Smooth muscle cell (in vitro differentiated cells): Measurements from ENCODE around the gene BMF. TPM values are rescaled to one million over a fixed set of nuclear protein-coding genes. Genes with fewer than 3 reads are reported as not detected.
"Not testable (repeated sequence)": the region's sequence is repeated elsewhere in the genome, so short reads cannot be mapped to it uniquely, and the experiment has no call there.

Experiments used
- DNase-seq: peaks from one replicate; lab custom pipeline; 2025; ENCODE audit not compliant: unreplicated experiment; lab: John Stamatoyannopoulos, UW
- H2AFZ ChIP-seq: fragments of 200-600 bp; sonication (generic); 2 replicates; pipeline ENCODE4 v1.6.0; 2016; ENCODE audit warnings: antibody characterized with exemption, low read depth, mild to moderate bottlenecking
- H3F3A ChIP-seq: fragments of 200-600 bp; sonication (generic); 2 replicates; pipeline ENCODE4 v1.6.0; 2017; ENCODE audit warnings: antibody characterized with exemption, low read depth
- H3K27ac ChIP-seq: fragments of 200-600 bp; sonication (generic); 2 replicates; pipeline ENCODE4 v1.5.1; 2016; ENCODE audit warnings: low read depth, mild to moderate bottlenecking
- H3K27me3 ChIP-seq: fragments of 200-600 bp; sonication (generic); 2 replicates; pipeline ENCODE4 v1.6.1; 2016; ENCODE audit warnings: low read depth, mild to moderate bottlenecking
- H3K36me3 ChIP-seq: fragments of 200-600 bp; sonication (generic); 2 replicates; pipeline ENCODE4 v1.5.1; 2016; ENCODE audit warnings: low read depth
- H3K4me1 ChIP-seq: fragments of 200-600 bp; sonication (generic); 2 replicates; pipeline ENCODE4 v1.5.1; 2016; ENCODE audit warnings: low read depth
- H3K4me2 ChIP-seq: fragments of 200-600 bp; sonication (generic); 2 replicates; pipeline ENCODE4 v1.6.0; 2016; ENCODE audit warnings: mild to moderate bottlenecking
- H3K4me3 ChIP-seq: fragments of 200-600 bp; sonication (generic); 2 replicates; pipeline ENCODE4 v1.5.1; 2016; ENCODE audit warnings: mild to moderate bottlenecking
- H3K79me2 ChIP-seq: fragments of 200-600 bp; sonication (generic); 2 replicates; pipeline ENCODE4 v1.6.0; 2016; ENCODE audit warnings: low read depth, mild to moderate bottlenecking
- H3K9ac ChIP-seq: fragments of 200-600 bp; sonication (generic); 2 replicates; pipeline ENCODE4 v1.6.0; 2016; ENCODE audit warnings: low read depth
- H3K9me3 ChIP-seq: fragments of 200-600 bp; sonication (generic); replicated peaks from 2 replicates; pipeline ENCODE4 v1.5.1; 2016; ENCODE audit warnings: low read depth
- H4K20me1 ChIP-seq: fragments of 200-600 bp; sonication (generic); 2 replicates; pipeline ENCODE4 v1.6.0; 2016; ENCODE audit warnings: low read depth
- WGBS: methylation state at CpG from one replicate; pipeline ENCODE4 v1.1.7; 2016; ENCODE audit warnings: low lambda C conversion rate; 5-methylcytosine and 5-hydroxymethylcytosine counted together
- polyA plus RNA-seq: library from polyadenylated mRNA; unstranded; fragments of >200 nt; fragmentation: Nextera tagmentation; extraction: Ambion mirVana; gene quantifications from 2 replicates; pipeline ENCODE4 v1.2.1, GENCODE V29; 2016
- total RNA-seq: library from RNA; depleted of rRNA; stranded (reverse); fragments of >200 nt; gene quantifications from 2 replicates; pipeline ENCODE4 v1.2.3, GENCODE V29; 2014
- TF ChIP-seq, protein P1 (sequence below): fragments of 200-600 bp; sonication (generic); IDR thresholded peaks from 2 replicates; pipeline ENCODE4 v1.5.1; 2017; ENCODE audit warnings: borderline replicate concordance, mild to moderate bottlenecking, antibody characterized with exemption; ENCODE audit not compliant: insufficient read depth, poor library complexity, severe bottlenecking

BMF gene
- total and polyA plus RNA-seq, 2 experiments from 2014 or later, result 3.6 to 9.1 TPM

- Histone ChIP-seq H3K27me3 (no peaks in the 10 kb centered on the region), H3K27ac (no peak overlapping the region), H4K20me1 (no peaks in the 10 kb centered on the region), H2AFZ (no peak overlapping the region), H3K4me1 (no peaks in the 10 kb centered on the region), H3K9me3 (no peaks in the 10 kb centered on the region), H3F3A (no peaks in the 10 kb centered on the region), H3K4me3 (no peak overlapping the region), H3K4me2 (no peak overlapping the region), H3K79me2 (no peaks in the 10 kb centered on the region), H3K9ac (no peak overlapping the region), H3K36me3 (no peaks in the 10 kb centered on the region)
- no peak for DNase-seq
- TF ChIP-seq, protein P1, sequence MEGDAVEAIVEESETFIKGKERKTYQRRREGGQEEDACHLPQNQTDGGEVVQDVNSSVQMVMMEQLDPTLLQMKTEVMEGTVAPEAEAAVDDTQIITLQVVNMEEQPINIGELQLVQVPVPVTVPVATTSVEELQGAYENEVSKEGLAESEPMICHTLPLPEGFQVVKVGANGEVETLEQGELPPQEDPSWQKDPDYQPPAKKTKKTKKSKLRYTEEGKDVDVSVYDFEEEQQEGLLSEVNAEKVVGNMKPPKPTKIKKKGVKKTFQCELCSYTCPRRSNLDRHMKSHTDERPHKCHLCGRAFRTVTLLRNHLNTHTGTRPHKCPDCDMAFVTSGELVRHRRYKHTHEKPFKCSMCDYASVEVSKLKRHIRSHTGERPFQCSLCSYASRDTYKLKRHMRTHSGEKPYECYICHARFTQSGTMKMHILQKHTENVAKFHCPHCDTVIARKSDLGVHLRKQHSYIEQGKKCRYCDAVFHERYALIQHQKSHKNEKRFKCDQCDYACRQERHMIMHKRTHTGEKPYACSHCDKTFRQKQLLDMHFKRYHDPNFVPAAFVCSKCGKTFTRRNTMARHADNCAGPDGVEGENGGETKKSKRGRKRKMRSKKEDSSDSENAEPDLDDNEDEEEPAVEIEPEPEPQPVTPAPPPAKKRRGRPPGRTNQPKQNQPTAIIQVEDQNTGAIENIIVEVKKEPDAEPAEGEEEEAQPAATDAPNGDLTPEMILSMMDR, result no peak
- 89% methylated on average over 6 of the region's 6 CpGs for WGBS
These were observed 28.0 kb upstream of the BMF start for GRCh38 chr15:40136470-40137302.

DNA sequence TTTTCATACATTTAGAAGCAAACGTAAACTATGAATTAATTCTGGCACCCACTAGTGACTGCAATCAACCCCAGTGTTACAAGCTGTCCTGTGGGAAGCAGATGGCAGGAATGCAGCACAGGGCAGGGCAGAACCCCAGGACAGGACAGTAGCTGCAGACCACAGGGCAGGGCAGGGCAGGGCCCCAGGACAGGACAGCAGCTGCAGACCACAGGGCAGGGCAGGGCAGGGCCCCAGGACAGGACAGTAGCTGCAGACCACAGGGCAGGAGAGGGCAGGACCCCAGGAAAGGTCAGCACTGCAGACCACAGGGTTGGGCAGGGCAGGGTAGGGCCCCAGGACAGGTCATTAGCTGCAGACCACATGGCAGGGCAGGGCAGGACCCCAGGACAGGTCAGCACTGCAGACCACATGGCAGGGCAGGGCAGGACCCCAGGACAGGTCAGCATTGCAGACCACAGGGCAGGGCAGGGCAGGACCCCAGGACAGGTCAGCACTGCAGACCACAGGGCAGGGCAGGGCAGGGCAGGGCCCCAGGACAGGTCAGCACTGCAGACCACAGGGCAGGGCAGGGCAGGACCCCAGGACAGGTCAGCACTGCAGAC lies 27.3 kb upstream of the BMF start:
- H3K27me3 ChIP-seq, DNase-seq, H3K27ac ChIP-seq, H3K4me3 ChIP-seq, H3K4me2 ChIP-seq, H3K9ac ChIP-seq, H3K79me2 ChIP-seq, H3F3A ChIP-seq, H3K4me1 ChIP-seq, H2AFZ ChIP-seq, H3K36me3 ChIP-seq, H4K20me1 ChIP-seq, H3K9me3 ChIP-seq: not testable (repeated sequence)
- WGBS, result 89% methylated on average over 1 of the region's 1 CpG

- TF ChIP-seq, protein P1, result no peak
- no peaks in the 10 kb centered on the region for H3K9me3 ChIP-seq
- no peaks in the 10 kb centered on the region for H3F3A ChIP-seq
- H3K9ac ChIP-seq, result no peak overlapping the region
- no peak overlapping the region for H3K4me3 ChIP-seq
- 71% methylated on average over 9 of the region's 9 CpGs for WGBS
- no peak overlapping the region for H3K27ac ChIP-seq
- no peaks in the 10 kb centered on the region for H3K36me3 ChIP-seq
- no peaks in the 10 kb centered on the region for H3K27me3 ChIP-seq
- DNase-seq, result no peak
- no peaks in the 10 kb centered on the region for H3K4me1 ChIP-seq
- H2AFZ ChIP-seq, result no peak overlapping the region
- no peaks in the 10 kb centered on the region for H4K20me1 ChIP-seq
- H3K79me2 ChIP-seq, result no peaks in the 10 kb centered on the region
- no peak overlapping the region for H3K4me2 ChIP-seq
These were observed 26.2 kb upstream of the BMF start for GRCh38 chr15:40134885-40135284.

DNA sequence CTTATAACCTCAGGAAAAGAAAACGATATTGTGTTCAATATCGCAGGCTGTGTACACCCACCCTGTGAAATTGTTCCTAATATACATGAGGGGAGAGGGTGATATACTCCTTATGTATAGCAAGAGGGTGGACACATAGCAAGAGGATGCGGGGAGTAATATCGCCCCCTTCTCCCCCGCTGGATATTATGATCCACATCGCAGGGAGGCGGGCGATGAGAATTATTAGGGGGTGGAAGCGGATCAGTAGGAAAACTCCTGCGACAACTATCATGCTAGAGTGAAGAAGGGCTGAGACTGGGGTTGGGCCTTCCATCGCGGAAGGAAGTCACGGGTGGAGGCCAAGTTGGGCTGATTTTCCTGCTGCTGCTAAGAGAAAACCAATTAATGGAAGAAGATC lies 24.9 kb upstream of the BMF start:
- no peak overlapping the region for H2AFZ ChIP-seq
- no peak overlapping the region for H3K4me3 ChIP-seq
- H3K9ac ChIP-seq, result no peak overlapping the region
- no peaks in the 10 kb centered on the region for H3F3A ChIP-seq
- H3K79me2 ChIP-seq, result no peaks in the 10 kb centered on the region
- no peaks in the 10 kb centered on the region for H3K36me3 ChIP-seq
- no peak overlapping the region for H3K27ac ChIP-seq
- no peak for DNase-seq
- 94% methylated on average over 13 of the region's 13 CpGs for WGBS
- H3K4me1 ChIP-seq, result no peaks in the 10 kb centered on the region
- no peaks in the 10 kb centered on the region for H3K9me3 ChIP-seq
- no peaks in the 10 kb centered on the region for H4K20me1 ChIP-seq
- TF ChIP-seq, protein P1, result no peak
- H3K27me3 ChIP-seq, result peaks cover 4% of the 10 kb centered on the region
- H3K4me2 ChIP-seq, result no peak overlapping the region
